Astrocyte (in vitro differentiated cells and primary cell): ENCODE data around the gene NFATC4. TPM values are rescaled to one million over a fixed set of nuclear protein-coding genes. Genes with fewer than 3 reads are reported as not detected.

Experiments used
- DNase-seq: peaks from one replicate; pipeline ENCODE4 v3.0.0-alpha.2; 2010; ENCODE audit warnings: low read depth
- FAIRE-seq: peaks from 2 replicates; lab custom pipeline; 2011; peaks lifted over from hg19 to GRCh38; lab: Jason Lieb, UNC
- H2AFZ ChIP-seq: 2 replicates; pipeline ENCODE4 v1.6.0; 2012; ENCODE audit warnings: low read depth, low read length, inconsistent platforms
- H3K27ac ChIP-seq: 2 replicates; pipeline ENCODE4 v1.5.1; 2011; ENCODE audit warnings: low read depth, low read length, inconsistent platforms
- H3K27me3 ChIP-seq: 2 replicates; pipeline ENCODE4 v1.6.0; 2011; ENCODE audit warnings: low read length, inconsistent platforms; ENCODE audit not compliant: insufficient read depth
- H3K36me3 ChIP-seq: 2 replicates; pipeline ENCODE4 v1.5.1; 2011; ENCODE audit warnings: low read length, inconsistent platforms; ENCODE audit not compliant: insufficient read depth
- H3K4me1 ChIP-seq: 2 replicates; pipeline ENCODE4 v1.5.1; 2011; ENCODE audit warnings: low read length, inconsistent platforms; ENCODE audit not compliant: insufficient read depth
- H3K4me2 ChIP-seq: 2 replicates; pipeline ENCODE4 v1.6.0; 2012; ENCODE audit warnings: low read length, inconsistent platforms
- H3K4me3 ChIP-seq: 2 replicates; pipeline ENCODE4 v1.5.1; 2011; ENCODE audit warnings: low read depth, mild to moderate bottlenecking, low read length, inconsistent platforms; ENCODE audit not compliant: insufficient read depth
- H3K79me2 ChIP-seq: 2 replicates; pipeline ENCODE4 v1.6.0; 2012; ENCODE audit warnings: mild to moderate bottlenecking, low read length, inconsistent platforms; ENCODE audit not compliant: insufficient read depth
- H3K9ac ChIP-seq: 2 replicates; pipeline ENCODE4 v1.6.0; 2012; ENCODE audit warnings: mild to moderate bottlenecking, low read length, inconsistent platforms
- H3K9me3 ChIP-seq: 2 replicates; pipeline ENCODE4 v1.5.1; 2012; ENCODE audit warnings: low read depth, mild to moderate bottlenecking, low read length, inconsistent platforms; ENCODE audit not compliant: insufficient read depth
- H4K20me1 ChIP-seq: 2 replicates; pipeline ENCODE4 v1.6.0; 2012; ENCODE audit warnings: low read length, inconsistent platforms; ENCODE audit not compliant: insufficient read depth
- H3K27ac Mint-ChIP-seq: one replicate; pipeline ENCODE4 v1.8.0; 2021; ENCODE audit warnings: mild to moderate bottlenecking, mixed read lengths; ENCODE audit not compliant: unreplicated experiment
- H3K27me3 Mint-ChIP-seq: one replicate; pipeline ENCODE4 v1.8.0; 2021; ENCODE audit warnings: low read depth, mixed read lengths; ENCODE audit not compliant: unreplicated experiment
- H3K36me3 Mint-ChIP-seq: one replicate; pipeline ENCODE4 v1.8.0; 2021; ENCODE audit warnings: low read depth, mixed read lengths; ENCODE audit not compliant: unreplicated experiment
- H3K4me1 Mint-ChIP-seq: one replicate; pipeline ENCODE4 v1.8.0; 2021; ENCODE audit warnings: low read depth, mixed read lengths; ENCODE audit not compliant: unreplicated experiment
- H3K4me3 Mint-ChIP-seq: one replicate; pipeline ENCODE4 v1.8.0; 2021; ENCODE audit warnings: mild to moderate bottlenecking, moderate library complexity, mixed read lengths; ENCODE audit not compliant: unreplicated experiment
- H3K9me3 Mint-ChIP-seq: one replicate; pipeline ENCODE4 v1.8.0; 2021; ENCODE audit warnings: mild to moderate bottlenecking, mixed read lengths; ENCODE audit not compliant: unreplicated experiment
- EZH2 ChIP-seq: IDR thresholded peaks from 2 replicates; pipeline ENCODE4 v1.6.1; 2012; ENCODE audit warnings: mild to moderate bottlenecking, low read length, inconsistent platforms; ENCODE audit not compliant: insufficient read depth
- total RNA-seq: library from RNA; stranded (reverse); gene quantifications from 2 replicates; pipeline ENCODE4 v1.2.1, GENCODE V29; 2021
- TF ChIP-seq, protein P1 (sequence below): IDR thresholded peaks from 2 replicates; pipeline ENCODE4 v1.5.1; 2011; ENCODE audit warnings: low read depth, mild to moderate bottlenecking, inconsistent platforms, low read length, moderate library complexity; ENCODE audit not compliant: insufficient read depth

The NFATC4 gene
- total RNA-seq, 1 donor from 2014 or later: 61.9 TPM

GRCh38 chr14:24381363-24382063, 13.5 kb downstream of the NFATC4 start:
- Histone ChIP-seq H3K27me3 (peaks cover 7% of the 10 kb centered on the region), H3K4me2 (no peak overlapping the region), H3K9ac (no peak overlapping the region), H3K36me3 (no peaks in the 10 kb centered on the region), H3K9me3 (no peaks in the 10 kb centered on the region), H3K27ac (no peak overlapping the region), H3K79me2 (no peaks in the 10 kb centered on the region), H2AFZ (no peak overlapping the region), H3K4me3 (no peak overlapping the region), H3K4me1 (no peaks in the 10 kb centered on the region), H4K20me1 (peaks cover 3% of the 10 kb centered on the region)
- no peak for TF ChIP-seq EZH2
- TF ChIP-seq, protein P1, sequence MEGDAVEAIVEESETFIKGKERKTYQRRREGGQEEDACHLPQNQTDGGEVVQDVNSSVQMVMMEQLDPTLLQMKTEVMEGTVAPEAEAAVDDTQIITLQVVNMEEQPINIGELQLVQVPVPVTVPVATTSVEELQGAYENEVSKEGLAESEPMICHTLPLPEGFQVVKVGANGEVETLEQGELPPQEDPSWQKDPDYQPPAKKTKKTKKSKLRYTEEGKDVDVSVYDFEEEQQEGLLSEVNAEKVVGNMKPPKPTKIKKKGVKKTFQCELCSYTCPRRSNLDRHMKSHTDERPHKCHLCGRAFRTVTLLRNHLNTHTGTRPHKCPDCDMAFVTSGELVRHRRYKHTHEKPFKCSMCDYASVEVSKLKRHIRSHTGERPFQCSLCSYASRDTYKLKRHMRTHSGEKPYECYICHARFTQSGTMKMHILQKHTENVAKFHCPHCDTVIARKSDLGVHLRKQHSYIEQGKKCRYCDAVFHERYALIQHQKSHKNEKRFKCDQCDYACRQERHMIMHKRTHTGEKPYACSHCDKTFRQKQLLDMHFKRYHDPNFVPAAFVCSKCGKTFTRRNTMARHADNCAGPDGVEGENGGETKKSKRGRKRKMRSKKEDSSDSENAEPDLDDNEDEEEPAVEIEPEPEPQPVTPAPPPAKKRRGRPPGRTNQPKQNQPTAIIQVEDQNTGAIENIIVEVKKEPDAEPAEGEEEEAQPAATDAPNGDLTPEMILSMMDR: no peak
- H3K4me3 Mint-ChIP-seq: no peak overlapping the region
- peaks cover 10% of the 10 kb centered on the region for H3K36me3 Mint-ChIP-seq
- peaks cover under 1% of the 10 kb centered on the region for H3K27me3 Mint-ChIP-seq
- H3K4me1 Mint-ChIP-seq: peaks cover 5% of the 10 kb centered on the region
- DNase-seq: no peak
- no peak for FAIRE-seq
- no peak overlapping the region for H3K27ac Mint-ChIP-seq
- peaks cover 2% of the 10 kb centered on the region for H3K9me3 Mint-ChIP-seq

- H3K4me3 Mint-ChIP-seq: no peak overlapping the region
- no peaks in the 10 kb centered on the region for H3K36me3 ChIP-seq
- no peak overlapping the region for H3K27ac Mint-ChIP-seq
- no peak overlapping the region for H3K27ac ChIP-seq
- H3K9me3 Mint-ChIP-seq: peaks cover 2% of the 10 kb centered on the region
- no peak overlapping the region for H3K4me3 ChIP-seq
- H3K27me3 Mint-ChIP-seq: peaks cover 3% of the 10 kb centered on the region
- H3K9me3 ChIP-seq: peaks cover 2% of the 10 kb centered on the region
- TF ChIP-seq, protein P1: no peak
- no peak for TF ChIP-seq EZH2
- peaks cover 10% of the 10 kb centered on the region for H3K36me3 Mint-ChIP-seq
- H3K4me2 ChIP-seq: no peak overlapping the region
- H4K20me1 ChIP-seq: no peaks in the 10 kb centered on the region
- H3K27me3 ChIP-seq: peaks cover 7% of the 10 kb centered on the region
- H3K4me1 Mint-ChIP-seq: peaks cover 3% of the 10 kb centered on the region
- FAIRE-seq (no peak), DNase-seq (no peak)
- no peaks in the 10 kb centered on the region for H3K79me2 ChIP-seq
- no peak overlapping the region for H3K9ac ChIP-seq
- H2AFZ ChIP-seq: no peak overlapping the region
- no peaks in the 10 kb centered on the region for H3K4me1 ChIP-seq
Measured at GRCh38 chr14:24382064-24382371, 14.0 kb downstream of the NFATC4 start.

DNA sequence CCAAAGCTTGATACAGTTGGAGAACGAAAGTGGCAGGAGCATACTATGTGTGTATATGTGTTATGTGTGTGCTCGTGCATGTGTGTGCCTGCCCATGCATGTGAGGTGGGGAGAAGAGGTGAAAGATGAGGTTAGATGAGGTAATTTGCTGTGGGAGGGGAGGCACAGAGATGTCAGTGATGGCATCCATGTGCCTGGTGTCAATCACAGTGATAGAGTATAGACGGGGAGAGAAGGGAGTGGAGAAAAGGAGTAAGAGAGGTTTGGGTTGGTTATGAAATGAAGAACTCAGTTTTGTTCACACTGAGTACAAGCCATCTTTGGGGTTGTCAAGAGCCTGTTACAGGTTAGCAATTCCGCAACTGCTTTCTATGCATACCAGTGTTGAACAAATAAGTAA, 16.2 kb downstream of the NFATC4 start:
- no peak overlapping the region for H2AFZ ChIP-seq
- no peak for DNase-seq
- H3K9ac ChIP-seq: no peak overlapping the region
- Mint-ChIP-seq H3K9me3 (peaks cover 2% of the 10 kb centered on the region), H3K4me3 (no peak overlapping the region), H3K36me3 (no peaks in the 10 kb centered on the region), H3K4me1 (no peaks in the 10 kb centered on the region), H3K27ac (no peak overlapping the region), H3K27me3 (peaks cover 3% of the 10 kb centered on the region)
- no peaks in the 10 kb centered on the region for H3K4me1 ChIP-seq
- H3K27me3 ChIP-seq: peaks cover 7% of the 10 kb centered on the region
- TF ChIP-seq, protein P1: no peak
- no peak for TF ChIP-seq EZH2
- H3K27ac ChIP-seq: no peak overlapping the region
- H3K4me3 ChIP-seq: no peak overlapping the region
- peaks cover 2% of the 10 kb centered on the region for H3K9me3 ChIP-seq
- no peaks in the 10 kb centered on the region for H4K20me1 ChIP-seq
- H3K4me2 ChIP-seq: no peak overlapping the region
- no peaks in the 10 kb centered on the region for H3K36me3 ChIP-seq
- FAIRE-seq: no peak
- no peaks in the 10 kb centered on the region for H3K79me2 ChIP-seq
